ENCODE data around the gene CAPN15. TPM values are rescaled to one million over a fixed set of nuclear protein-coding genes. Genes with fewer than 3 reads are reported as not detected.

The CAPN15 gene
- total RNA-seq, 1 donor = 43.9 TPM

DNA sequence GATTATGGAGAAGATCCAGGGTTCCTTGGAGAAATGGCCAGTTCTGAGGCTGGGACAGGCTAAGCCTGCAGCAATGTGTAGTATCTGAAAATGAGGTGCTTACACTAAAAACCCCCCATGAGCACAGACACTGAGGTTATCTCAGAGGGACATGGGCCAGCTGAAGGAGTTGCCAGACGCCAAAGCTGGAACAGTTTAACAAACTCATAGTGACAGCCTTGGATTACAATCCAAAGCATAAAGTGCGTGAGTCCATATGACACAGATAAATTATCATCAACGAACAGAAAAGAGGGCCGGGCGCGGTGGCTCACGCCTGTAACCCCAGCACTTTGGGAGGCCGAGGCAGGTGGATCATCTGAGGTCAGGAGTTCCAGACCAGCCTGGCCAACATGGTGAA lies 11.2 kb upstream of the CAPN15 start:
- no peak for DNase-seq (ENCODE audit: low read depth)
- TF ChIP-seq, protein P1, sequence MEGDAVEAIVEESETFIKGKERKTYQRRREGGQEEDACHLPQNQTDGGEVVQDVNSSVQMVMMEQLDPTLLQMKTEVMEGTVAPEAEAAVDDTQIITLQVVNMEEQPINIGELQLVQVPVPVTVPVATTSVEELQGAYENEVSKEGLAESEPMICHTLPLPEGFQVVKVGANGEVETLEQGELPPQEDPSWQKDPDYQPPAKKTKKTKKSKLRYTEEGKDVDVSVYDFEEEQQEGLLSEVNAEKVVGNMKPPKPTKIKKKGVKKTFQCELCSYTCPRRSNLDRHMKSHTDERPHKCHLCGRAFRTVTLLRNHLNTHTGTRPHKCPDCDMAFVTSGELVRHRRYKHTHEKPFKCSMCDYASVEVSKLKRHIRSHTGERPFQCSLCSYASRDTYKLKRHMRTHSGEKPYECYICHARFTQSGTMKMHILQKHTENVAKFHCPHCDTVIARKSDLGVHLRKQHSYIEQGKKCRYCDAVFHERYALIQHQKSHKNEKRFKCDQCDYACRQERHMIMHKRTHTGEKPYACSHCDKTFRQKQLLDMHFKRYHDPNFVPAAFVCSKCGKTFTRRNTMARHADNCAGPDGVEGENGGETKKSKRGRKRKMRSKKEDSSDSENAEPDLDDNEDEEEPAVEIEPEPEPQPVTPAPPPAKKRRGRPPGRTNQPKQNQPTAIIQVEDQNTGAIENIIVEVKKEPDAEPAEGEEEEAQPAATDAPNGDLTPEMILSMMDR (IDR thresholded peaks at IDR 0.05; ENCODE audit: insufficient read depth, low read length) = no peak
- H3K4me3 ChIP-seq (ENCODE audit: low read depth, low read length) = no peak overlapping the region

DNA sequence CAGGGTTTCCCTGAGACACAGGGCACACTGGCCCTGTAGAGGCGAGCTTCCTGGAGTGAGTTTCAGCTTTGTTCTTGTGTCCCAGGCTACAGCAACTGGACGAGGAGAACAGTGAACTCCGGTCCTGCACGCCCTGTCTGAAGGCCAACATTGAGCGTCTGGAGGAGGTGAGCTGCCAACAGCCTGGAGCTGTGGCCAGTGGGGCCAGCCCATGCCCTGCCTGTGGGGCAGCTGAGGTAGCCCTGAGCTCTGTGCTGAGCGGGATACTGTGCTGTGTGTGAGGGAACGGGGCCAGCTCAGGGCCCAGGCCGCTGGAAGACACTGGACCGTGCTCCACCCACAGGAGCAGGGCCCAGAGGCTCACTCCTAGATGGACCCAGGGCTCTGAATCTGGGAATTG lies 8.7 kb upstream of the CAPN15 start:
- no peak for DNase-seq (ENCODE audit: low read depth)
- H3K4me3 ChIP-seq (ENCODE audit: low read depth, low read length) = no peak overlapping the region
- TF ChIP-seq, protein P1 (IDR thresholded peaks at IDR 0.05; ENCODE audit: insufficient read depth, low read length) = no peak

GRCh38 chr16:519425-519824 lies 8.1 kb upstream of the CAPN15 start:
- H3K4me3 ChIP-seq (ENCODE audit: low read depth, low read length) = no peak overlapping the region
- TF ChIP-seq, protein P1 (IDR thresholded peaks at IDR 0.05; ENCODE audit: insufficient read depth, low read length) = no peak
- no peak for DNase-seq (ENCODE audit: low read depth)

DNA sequence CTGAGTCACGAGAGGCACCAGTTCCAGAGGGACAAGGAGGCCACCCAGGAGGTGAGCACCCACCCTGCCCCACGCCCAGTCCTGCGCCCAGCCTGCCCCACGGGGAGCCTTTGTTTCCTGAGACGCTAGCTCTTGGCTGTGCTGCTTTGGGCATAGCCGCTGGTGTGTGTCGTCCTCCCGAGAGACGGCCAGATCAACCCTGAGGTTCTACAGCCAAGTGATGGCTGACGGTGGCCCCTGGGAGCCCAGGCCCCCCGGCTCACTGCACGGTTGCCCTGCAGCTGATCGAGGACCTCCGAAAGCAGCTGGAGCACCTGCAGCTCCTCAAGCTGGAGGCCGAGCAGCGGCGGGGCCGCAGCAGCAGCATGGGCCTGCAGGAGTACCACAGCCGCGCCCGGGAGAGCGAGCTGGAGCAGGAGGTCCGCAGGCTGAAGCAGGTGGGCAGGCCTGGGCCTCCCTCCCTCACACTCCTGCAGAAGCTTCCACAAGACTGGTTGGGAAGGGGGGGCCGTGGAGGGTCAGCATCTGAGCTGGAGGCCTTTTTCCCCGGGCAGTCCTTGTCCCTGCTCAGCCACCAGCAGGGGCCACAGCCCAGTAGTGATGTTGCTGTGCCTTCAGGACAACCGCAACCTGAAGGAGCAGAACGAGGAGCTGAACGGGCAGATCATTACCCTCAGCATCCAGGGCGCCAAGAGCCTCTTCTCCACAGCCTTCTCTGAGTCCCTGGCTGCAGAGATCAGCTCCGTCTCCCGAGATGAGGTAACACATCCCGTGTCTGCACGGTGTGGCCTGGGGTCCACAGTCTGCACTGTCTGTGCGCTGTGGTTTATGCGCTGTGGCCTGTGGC lies 7.4 kb upstream of the CAPN15 start:
- TF ChIP-seq, protein P1 (IDR thresholded peaks at IDR 0.05; ENCODE audit: insufficient read depth, low read length) = no peak

DNA sequence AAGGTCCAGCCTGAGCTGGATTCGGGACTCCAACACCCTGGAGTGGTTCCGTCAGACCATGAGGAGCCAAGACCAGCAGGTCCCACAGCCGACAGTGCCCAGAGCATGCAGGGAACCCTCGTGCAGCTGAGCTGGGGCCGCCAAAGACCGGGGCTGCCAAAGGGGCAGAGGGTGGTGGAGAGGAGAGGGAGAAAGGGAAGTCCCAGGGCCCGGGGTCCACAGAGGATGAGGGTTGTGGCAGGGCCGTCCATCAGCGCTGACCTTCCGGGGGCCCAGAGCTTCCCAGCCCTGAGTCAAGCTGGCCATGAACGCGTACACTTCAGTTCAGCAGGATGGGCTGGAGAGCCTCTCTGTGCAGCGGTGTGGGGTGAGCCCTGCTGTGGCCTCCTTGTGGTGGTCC lies 6.7 kb upstream of the CAPN15 start:
- DNase-seq (ENCODE audit: low read depth) = no peak
- H3K4me3 ChIP-seq (ENCODE audit: low read depth, low read length) = no peak overlapping the region
- TF ChIP-seq, protein P1 (IDR thresholded peaks at IDR 0.05; ENCODE audit: insufficient read depth, low read length) = no peak

More for the DNA sequence above, 7.4 kb upstream of the CAPN15 start:
- DNase-seq (ENCODE audit: low read depth) = no peak
- H3K4me3 ChIP-seq (ENCODE audit: low read depth, low read length) = no peak overlapping the region

DNA sequence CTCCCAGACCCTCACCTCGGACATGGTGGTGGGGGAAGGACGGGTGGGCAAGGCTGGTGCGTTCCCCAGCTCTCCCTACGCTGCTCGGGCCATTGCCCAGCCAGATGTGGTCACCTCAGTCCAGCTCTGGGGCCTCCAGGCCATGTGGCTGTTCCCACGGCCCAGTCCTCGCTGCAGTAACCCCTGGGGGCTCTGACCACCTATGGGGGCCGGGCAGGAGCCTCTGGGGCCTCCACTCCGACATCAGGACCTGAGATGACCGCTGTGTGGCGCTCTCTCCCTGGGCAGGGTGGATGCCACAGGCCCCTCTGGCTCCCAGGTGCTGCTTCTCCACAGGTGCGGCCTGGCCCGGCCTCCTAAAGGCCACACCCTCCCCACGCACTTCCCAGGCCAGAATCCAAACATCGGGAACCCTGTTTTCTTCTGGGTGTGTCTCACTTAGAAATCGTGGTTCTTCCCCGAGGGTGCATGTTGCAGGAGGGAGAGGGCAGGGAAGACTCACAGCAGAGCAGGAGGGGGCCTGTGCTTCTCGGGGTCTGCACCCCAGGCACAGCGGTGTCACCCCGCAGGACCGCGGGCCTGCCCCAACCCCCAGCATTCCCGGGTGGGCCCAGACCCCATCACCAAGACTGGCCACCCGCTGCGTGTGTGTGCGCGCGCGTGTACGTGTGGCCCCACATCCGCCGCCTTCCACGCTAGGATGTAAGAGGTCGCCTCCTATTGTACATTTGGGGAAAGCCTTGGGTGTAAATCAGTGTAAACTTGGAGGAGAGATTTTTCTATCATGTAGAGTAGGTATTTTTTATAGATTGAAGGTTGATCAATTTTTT lies 5.9 kb upstream of the CAPN15 start:
- no peak for DNase-seq (ENCODE audit: low read depth)
- H3K4me3 ChIP-seq (ENCODE audit: low read depth, low read length) = no peak overlapping the region

More for the DNA sequence above, 5.9 kb upstream of the CAPN15 start:
- TF ChIP-seq, protein P1 (IDR thresholded peaks at IDR 0.05; ENCODE audit: insufficient read depth, low read length) = no peak
